Stomach smooth muscle (tissue), 2 donors: ENCODE measurements around the gene PRR23E.

Source experiments
- H3K27ac ChIP-seq: one replicate; pipeline ENCODE4 v1.7.0; 2013; ENCODE audit warnings: mild to moderate bottlenecking, low read length, inconsistent platforms
- H3K27me3 ChIP-seq, 2 donors: one replicate each; pipeline ENCODE4 v1.7.0; 2013; ENCODE audit warnings: low read length in 2 of 2; ENCODE audit not compliant: insufficient read depth in 2 of 2, control insufficient read depth in 1 of 2
- H3K36me3 ChIP-seq, 2 donors: one replicate each; pipeline ENCODE4 v1.7.0; 2013; ENCODE audit warnings: low read length in 2 of 2; ENCODE audit not compliant: control insufficient read depth in 2 of 2, insufficient read depth in 2 of 2
- H3K4me1 ChIP-seq: one replicate; pipeline ENCODE4 v1.7.0; 2013; ENCODE audit warnings: low read length; ENCODE audit not compliant: control insufficient read depth, insufficient read depth
- H3K4me3 ChIP-seq, 2 donors: one replicate each; pipeline ENCODE4 v1.7.0; 2013; ENCODE audit warnings: low read length in 2 of 2
- H3K9ac ChIP-seq, 2 donors: one replicate each; pipeline ENCODE4 v1.7.0; 2013; ENCODE audit warnings: low read length in 2 of 2, mild to moderate bottlenecking in 1 of 2
- H3K9me3 ChIP-seq, 2 donors: one replicate each; pipeline ENCODE4 v1.7.0; 2013; ENCODE audit warnings: low read length in 2 of 2; ENCODE audit not compliant: control insufficient read depth in 2 of 2
- donor health status: healthy.
- donor health status: Pancreatic carcinoma.

PRR23E gene

GRCh38 chr3:127165036-127165435, 27.9 kb upstream of the PRR23E start:
- no peak overlapping the region for H3K4me3 ChIP-seq
- no peaks in the 10 kb centered on the region for H3K36me3 ChIP-seq
- no peak overlapping the region for H3K27ac ChIP-seq
- H3K9me3 ChIP-seq: no peaks in the 10 kb centered on the region
- H3K4me1 ChIP-seq: no peaks in the 10 kb centered on the region
- no peak overlapping the region for H3K9ac ChIP-seq
- peaks cover 3 to 5% of the 10 kb centered on the region in 2 donors for H3K27me3 ChIP-seq

DNA sequence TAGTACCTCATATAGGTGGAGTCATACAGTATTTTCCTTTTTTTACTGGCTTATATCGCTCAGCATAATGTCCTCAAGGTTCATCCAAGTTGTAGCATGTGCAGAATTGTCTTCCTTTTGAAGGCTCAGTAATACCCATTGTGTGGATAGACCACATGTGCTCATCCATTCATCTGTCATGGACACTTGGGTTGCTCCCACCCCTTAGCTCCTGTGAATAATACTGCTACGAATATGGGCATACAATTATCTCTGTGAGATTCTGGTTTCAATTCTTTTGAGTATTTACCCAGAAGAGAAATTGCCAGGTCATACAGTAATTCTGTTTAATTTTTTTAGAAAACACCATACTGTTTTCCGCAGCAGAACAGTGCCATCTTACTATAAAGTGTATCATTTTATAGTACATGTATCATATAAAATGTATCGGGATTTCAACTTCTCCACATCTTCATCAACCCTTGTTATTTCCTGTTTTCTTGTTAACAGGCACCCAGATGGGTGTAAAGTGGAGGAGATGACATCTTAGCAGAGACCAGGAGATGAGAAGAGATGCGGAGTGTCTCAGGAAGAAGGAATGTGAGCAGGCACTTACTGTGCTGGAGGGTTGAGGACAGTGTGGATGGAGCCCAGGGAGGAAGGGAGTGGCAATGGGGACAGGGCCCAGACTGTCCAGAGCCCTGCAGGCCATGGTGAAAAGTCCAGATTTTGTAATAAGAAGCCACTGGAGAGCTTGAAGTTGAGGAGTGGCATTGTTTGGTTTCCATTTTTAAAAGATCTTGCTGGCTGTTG, 27.0 kb upstream of the PRR23E start:
- Histone ChIP-seq H3K36me3 (no peaks in the 10 kb centered on the region), H3K27ac (no peak overlapping the region), H3K9ac (no peak overlapping the region), H3K27me3 (peaks cover 2 to 7% of the 10 kb centered on the region in 2 donors), H3K4me1 (no peaks in the 10 kb centered on the region), H3K9me3 (no peaks in the 10 kb centered on the region), H3K4me3 (no peak overlapping the region)

GRCh38 chr3:127166501-127167065, 26.3 kb upstream of the PRR23E start:
- H3K9ac ChIP-seq: no peak overlapping the region
- H3K4me3 ChIP-seq: no peak overlapping the region
- no peaks in the 10 kb centered on the region for H3K9me3 ChIP-seq
- no peak overlapping the region for H3K27ac ChIP-seq
- H3K36me3 ChIP-seq: no peaks in the 10 kb centered on the region
- no peaks in the 10 kb centered on the region for H3K4me1 ChIP-seq
- H3K27me3 ChIP-seq: peaks cover 6 to 7% of the 10 kb centered on the region in 2 donors

GRCh38 chr3:127167315-127168043, 25.5 kb upstream of the PRR23E start:
- no peaks in the 10 kb centered on the region for H3K4me1 ChIP-seq
- no peak overlapping the region for H3K9ac ChIP-seq
- H3K27ac ChIP-seq: no peak overlapping the region
- peaks cover 6 to 12% of the 10 kb centered on the region in 2 donors for H3K27me3 ChIP-seq
- no peaks in the 10 kb centered on the region for H3K9me3 ChIP-seq
- H3K36me3 ChIP-seq: no peaks in the 10 kb centered on the region
- no peak overlapping the region for H3K4me3 ChIP-seq

- Histone ChIP-seq H3K9me3 (no peaks in the 10 kb centered on the region), H3K27ac (no peak overlapping the region), H3K9ac (no peak overlapping the region), H3K4me3 (no peak overlapping the region), H3K27me3 (peaks cover 6 to 14% of the 10 kb centered on the region in 2 donors), H3K4me1 (no peaks in the 10 kb centered on the region), H3K36me3 (no peaks in the 10 kb centered on the region)
These were observed 24.7 kb upstream of the PRR23E start for GRCh38 chr3:127168271-127168670.

DNA sequence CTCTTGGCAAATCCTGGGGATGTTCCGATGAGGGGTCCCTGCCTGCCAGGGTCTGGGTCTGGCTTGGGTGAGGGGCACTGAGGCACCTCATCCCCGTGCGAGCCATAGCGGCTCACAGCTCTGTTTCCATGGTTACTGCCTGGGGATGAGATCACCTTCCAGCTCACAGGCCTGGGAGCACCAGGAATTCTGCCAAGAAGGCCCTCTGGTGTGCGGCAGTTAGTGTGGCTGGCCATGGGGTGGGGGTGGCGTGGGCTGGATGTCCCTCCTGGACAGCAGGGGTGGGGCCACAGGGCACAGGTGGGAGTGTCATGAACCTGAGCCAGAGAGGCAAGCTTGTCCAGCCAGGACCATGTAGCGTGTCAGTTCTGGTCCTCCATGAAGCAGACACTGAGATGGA, 22.1 kb upstream of the PRR23E start:
- H3K4me1 ChIP-seq: no peaks in the 10 kb centered on the region
- H3K4me3 ChIP-seq: no peak overlapping the region
- no peaks in the 10 kb centered on the region for H3K36me3 ChIP-seq
- no peaks in the 10 kb centered on the region for H3K9me3 ChIP-seq
- peaks cover 7 to 14% of the 10 kb centered on the region in 2 donors for H3K27me3 ChIP-seq
- H3K9ac ChIP-seq: no peak overlapping the region
- no peak overlapping the region for H3K27ac ChIP-seq

DNA sequence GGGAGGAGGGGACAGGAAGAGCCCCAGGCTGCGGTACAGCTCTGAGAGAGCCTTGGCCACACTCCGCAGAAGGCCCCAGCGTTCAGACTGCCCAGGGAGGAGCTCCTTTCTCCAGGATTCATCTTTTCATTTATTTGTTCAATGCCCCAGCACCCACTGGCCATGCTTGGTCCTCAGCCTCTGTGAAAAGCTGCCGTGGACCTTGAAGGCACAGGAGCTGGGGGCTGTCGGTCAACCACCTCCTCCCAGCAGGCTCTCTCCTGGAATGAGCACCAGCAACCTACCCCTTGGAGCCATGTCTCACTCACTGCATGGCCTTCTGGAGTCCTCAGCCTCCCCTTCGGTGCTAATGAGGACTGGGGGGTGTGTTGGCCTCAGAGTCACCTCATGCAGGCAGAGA, 21.6 kb upstream of the PRR23E start:
- Histone ChIP-seq H3K4me3 (no peak overlapping the region), H3K4me1 (no peaks in the 10 kb centered on the region), H3K36me3 (no peaks in the 10 kb centered on the region), H3K27ac (no peak overlapping the region), H3K27me3 (peaks cover 8 to 14% of the 10 kb centered on the region in 2 donors), H3K9ac (no peak overlapping the region), H3K9me3 (no peaks in the 10 kb centered on the region)

- Histone ChIP-seq H3K27me3 (peaks cover 8 to 15% of the 10 kb centered on the region in 2 donors), H3K27ac (no peak overlapping the region)
These were observed 21.2 kb upstream of the PRR23E start for GRCh38 chr3:127171721-127172120.

GRCh38 chr3:127172211-127172610, 20.7 kb upstream of the PRR23E start:
- peaks cover 8 to 15% of the 10 kb centered on the region in 2 donors for H3K27me3 ChIP-seq
- H3K27ac ChIP-seq: no peak overlapping the region
- H3K4me1 ChIP-seq: no peaks in the 10 kb centered on the region
- H3K4me3 ChIP-seq: no peak overlapping the region
- no peak overlapping the region for H3K9ac ChIP-seq
- no peaks in the 10 kb centered on the region for H3K9me3 ChIP-seq
- H3K36me3 ChIP-seq: no peaks in the 10 kb centered on the region

More at GRCh38 chr3:127171721-127172120, 21.2 kb upstream of the PRR23E start:
- Histone ChIP-seq H3K4me3 (no peak overlapping the region), H3K4me1 (no peaks in the 10 kb centered on the region), H3K9ac (no peak overlapping the region), H3K9me3 (no peaks in the 10 kb centered on the region), H3K36me3 (no peaks in the 10 kb centered on the region)

- peaks cover 8 to 15% of the 10 kb centered on the region in 2 donors for H3K27me3 ChIP-seq
- no peak overlapping the region for H3K27ac ChIP-seq
- H3K9me3 ChIP-seq: no peaks in the 10 kb centered on the region
- no peaks in the 10 kb centered on the region for H3K4me1 ChIP-seq
- H3K4me3 ChIP-seq: no peak overlapping the region
- no peak overlapping the region for H3K9ac ChIP-seq
- H3K36me3 ChIP-seq: no peaks in the 10 kb centered on the region
These were observed 20.0 kb upstream of the PRR23E start for GRCh38 chr3:127172781-127173515.
